ENCODE results near the gene MTG1. TPM values are rescaled to one million over a fixed set of nuclear protein-coding genes. Genes with fewer than 3 reads are reported as not detected.
"Not testable (repeated sequence)": the region's sequence is repeated elsewhere in the genome, so short reads cannot be mapped to it uniquely, and the experiment has no call there.

MTG1 gene
- total RNA-seq, 4 donors from 2014 or later: 26.5 to 139 (median 47.0) TPM

DNA sequence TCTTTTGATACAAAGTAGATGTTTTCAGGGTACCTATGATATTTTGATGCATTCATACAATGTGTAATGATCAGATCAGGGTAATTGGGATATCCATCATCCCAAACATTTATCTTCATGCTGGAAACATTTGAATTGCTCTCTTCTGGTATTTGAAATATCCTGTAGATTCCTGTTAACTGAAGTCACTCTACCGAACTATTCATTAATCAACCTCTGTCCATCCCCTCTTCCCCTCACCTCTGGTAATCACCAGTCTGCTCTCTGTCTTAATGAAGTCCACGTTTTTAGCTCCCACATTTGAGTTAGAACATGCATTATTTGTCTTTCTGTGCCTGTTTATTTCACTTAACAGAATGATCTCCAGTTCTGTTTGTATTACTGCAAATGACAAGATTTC is 11.3 kb downstream of the MTG1 start:
- Histone ChIP-seq H3K27ac (no peak overlapping the region), H3K36me3 (peaks cover 0 to 46% (median 4%) of the 10 kb centered on the region in 4 donors), H3K27me3 (no peaks in the 10 kb centered on the region), H3K4me1 (peaks cover 0 to 4% (median 0%) of the 10 kb centered on the region in 4 donors), H3K9me3 (no peaks in the 10 kb centered on the region), H3K4me3 (no peak overlapping the region)
- TF ChIP-seq POLR2AphosphoS5 (IDR thresholded peaks at IDR 0.05) (no peak), POLR2A (IDR thresholded peaks at IDR 0.05) (no peak), EP300 (IDR thresholded peaks at IDR 0.05; ENCODE audit: low read depth) (no peak)
- TF ChIP-seq, protein P1, sequence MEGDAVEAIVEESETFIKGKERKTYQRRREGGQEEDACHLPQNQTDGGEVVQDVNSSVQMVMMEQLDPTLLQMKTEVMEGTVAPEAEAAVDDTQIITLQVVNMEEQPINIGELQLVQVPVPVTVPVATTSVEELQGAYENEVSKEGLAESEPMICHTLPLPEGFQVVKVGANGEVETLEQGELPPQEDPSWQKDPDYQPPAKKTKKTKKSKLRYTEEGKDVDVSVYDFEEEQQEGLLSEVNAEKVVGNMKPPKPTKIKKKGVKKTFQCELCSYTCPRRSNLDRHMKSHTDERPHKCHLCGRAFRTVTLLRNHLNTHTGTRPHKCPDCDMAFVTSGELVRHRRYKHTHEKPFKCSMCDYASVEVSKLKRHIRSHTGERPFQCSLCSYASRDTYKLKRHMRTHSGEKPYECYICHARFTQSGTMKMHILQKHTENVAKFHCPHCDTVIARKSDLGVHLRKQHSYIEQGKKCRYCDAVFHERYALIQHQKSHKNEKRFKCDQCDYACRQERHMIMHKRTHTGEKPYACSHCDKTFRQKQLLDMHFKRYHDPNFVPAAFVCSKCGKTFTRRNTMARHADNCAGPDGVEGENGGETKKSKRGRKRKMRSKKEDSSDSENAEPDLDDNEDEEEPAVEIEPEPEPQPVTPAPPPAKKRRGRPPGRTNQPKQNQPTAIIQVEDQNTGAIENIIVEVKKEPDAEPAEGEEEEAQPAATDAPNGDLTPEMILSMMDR (IDR thresholded peaks at IDR 0.05): no peak
- in situ Hi-C loops (cut with MboI; ENCODE audit: low pct_ligation_motif_present in 1 of 4, low pct_unique_long_range_greater_than_20kb in 1 of 4, low sequenced_read_pairs in 3 of 4): no loop called here
- DNase-seq: no peak
- 58 to 78% methylated on average over 2 of the region's 2 CpGs for WGBS, 2 donors (ENCODE audit: low coverage in 1 of 2)
- intact Hi-C loops (cut with DNase I; ENCODE audit: low total_unique reads): no loop called here

DNA sequence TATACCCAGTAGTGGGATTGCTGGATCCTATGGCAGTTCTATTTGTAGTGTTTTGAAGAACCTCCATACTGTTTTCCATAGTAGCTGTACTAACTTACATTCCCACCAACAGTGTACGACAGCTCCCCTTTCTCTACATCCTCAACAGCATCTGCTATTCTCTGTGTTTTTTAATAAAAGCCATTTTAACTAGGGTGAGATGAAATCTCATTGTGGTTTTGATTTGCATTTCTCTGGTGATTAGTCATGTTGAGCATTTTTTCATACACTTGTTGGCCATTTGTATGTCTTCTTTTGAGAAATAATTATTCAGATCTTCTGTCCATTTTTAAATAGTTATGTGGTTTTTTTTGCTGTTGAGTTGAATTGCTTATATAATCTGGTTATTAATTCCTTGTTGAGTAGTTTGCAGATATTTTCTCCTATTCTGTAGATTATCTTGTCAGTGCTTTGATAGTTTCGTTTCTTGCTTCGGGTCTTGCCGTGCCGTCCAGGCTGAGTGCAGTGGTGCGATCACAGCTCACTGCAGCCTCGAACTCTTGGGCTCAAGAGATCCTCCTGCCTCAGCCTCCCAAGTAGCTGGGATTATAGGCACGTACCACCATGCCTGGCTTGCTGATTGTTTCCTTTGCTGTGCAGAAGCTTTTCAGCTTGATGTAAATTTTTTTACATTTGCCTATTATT is 12.0 kb downstream of the MTG1 start:
- H3K4me1 ChIP-seq: peaks cover 0 to 3% (median 0%) of the 10 kb centered on the region in 4 donors
- H3K27ac ChIP-seq: no peak overlapping the region
- H3K4me3 ChIP-seq: no peak overlapping the region
- no peak for DNase-seq
- TF ChIP-seq EP300 (IDR thresholded peaks at IDR 0.05; ENCODE audit: low read depth) (no peak), POLR2A (IDR thresholded peaks at IDR 0.05) (no peak), POLR2AphosphoS5 (IDR thresholded peaks at IDR 0.05) (no peak)
- TF ChIP-seq, protein P1 (IDR thresholded peaks at IDR 0.05): no peak
- in situ Hi-C loops (cut with MboI; ENCODE audit: low pct_ligation_motif_present in 1 of 4, low pct_unique_long_range_greater_than_20kb in 1 of 4, low sequenced_read_pairs in 3 of 4) (no loop called here), intact Hi-C loops (cut with DNase I; ENCODE audit: low total_unique reads) (no loop called here)
- peaks cover 0 to 49% (median 8%) of the 10 kb centered on the region in 4 donors for H3K36me3 ChIP-seq
- H3K27me3 ChIP-seq: no peaks in the 10 kb centered on the region
- H3K9me3 ChIP-seq: peaks cover 3% of the 10 kb centered on the region in 2 donors
- WGBS, 2 donors (ENCODE audit: low coverage in 1 of 2): 73 to 97% methylated on average over 3 to 8 of the region's 8 CpGs

DNA sequence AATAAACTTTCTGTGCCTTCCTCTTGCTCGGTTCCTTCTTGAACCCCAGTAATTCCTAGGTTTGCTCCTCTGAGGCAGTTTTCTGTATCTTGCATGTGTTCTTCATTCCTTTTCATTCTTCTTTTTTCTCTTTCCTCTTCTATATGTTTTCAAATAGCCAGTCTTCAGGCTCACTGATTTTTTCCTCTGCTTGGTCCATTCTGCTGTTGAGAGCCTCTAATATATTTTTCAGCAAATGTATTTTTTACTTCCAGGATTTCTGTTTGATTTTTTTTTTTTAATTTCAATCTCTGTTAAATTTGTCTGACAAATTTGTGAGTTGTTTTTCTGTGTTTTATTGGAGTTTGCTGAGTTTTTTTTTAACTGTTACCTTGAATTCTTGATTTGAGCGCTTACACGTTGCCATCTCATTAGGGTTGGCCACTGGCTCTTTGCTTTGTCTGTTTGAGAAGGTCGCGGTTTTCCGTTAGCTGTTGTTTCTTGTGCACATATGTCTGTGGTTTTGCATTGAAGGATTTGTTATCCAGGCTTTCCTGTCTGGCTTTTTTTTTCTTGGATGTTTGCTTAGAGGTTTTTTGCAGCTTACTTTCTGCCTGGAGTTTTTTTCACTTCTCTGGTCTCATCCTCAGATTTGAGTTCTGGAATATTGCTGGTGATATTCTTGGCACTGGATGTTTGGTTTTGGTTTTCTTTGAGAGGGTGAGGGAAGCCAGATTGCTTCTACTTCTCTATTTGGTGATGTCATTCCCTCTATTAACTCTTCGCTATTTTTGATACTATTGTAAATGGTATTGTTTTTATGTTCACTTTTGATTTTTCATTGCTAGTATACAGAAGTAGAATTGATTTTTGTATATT is 17.8 kb downstream of the MTG1 start:
- Histone ChIP-seq H3K9me3 (peaks cover 21 to 22% of the 10 kb centered on the region in 2 donors), H3K36me3 (peaks cover 0 to 58% (median 24%) of the 10 kb centered on the region in 4 donors), H3K27ac (no peak overlapping the region), H3K4me1 (no peaks in the 10 kb centered on the region), H3K4me3 (no peak overlapping the region), H3K27me3 (no peaks in the 10 kb centered on the region)
- DNase-seq: no peak
- in situ Hi-C loops (cut with MboI; ENCODE audit: low pct_ligation_motif_present in 1 of 4, low pct_unique_long_range_greater_than_20kb in 1 of 4, low sequenced_read_pairs in 3 of 4): no loop called here
- intact Hi-C loops (cut with DNase I; ENCODE audit: low total_unique reads): no loop called here
- TF ChIP-seq EP300 (IDR thresholded peaks at IDR 0.05; ENCODE audit: low read depth) (no peak), POLR2A (IDR thresholded peaks at IDR 0.05) (no peak), POLR2AphosphoS5 (IDR thresholded peaks at IDR 0.05) (no peak)
- TF ChIP-seq, protein P1 (IDR thresholded peaks at IDR 0.05): no peak
- WGBS, 2 donors (ENCODE audit: low coverage in 1 of 2): 99 to 100% methylated on average over 7 of the region's 7 CpGs

GRCh38 chr10:133412381-133412711 is 18.4 kb downstream of the MTG1 start:
- Histone ChIP-seq H3K9me3 (peaks cover 21 to 22% of the 10 kb centered on the region in 2 donors), H3K27ac (no peak overlapping the region), H3K27me3 (no peaks in the 10 kb centered on the region), H3K4me1 (no peaks in the 10 kb centered on the region), H3K4me3 (no peak overlapping the region), H3K36me3 (peaks cover 0 to 58% (median 24%) of the 10 kb centered on the region in 4 donors)
- DNase-seq: no peak
- in situ Hi-C loops (cut with MboI; ENCODE audit: low pct_ligation_motif_present in 1 of 4, low pct_unique_long_range_greater_than_20kb in 1 of 4, low sequenced_read_pairs in 3 of 4) (no loop called here), intact Hi-C loops (cut with DNase I; ENCODE audit: low total_unique reads) (no loop called here)
- TF ChIP-seq POLR2AphosphoS5 (IDR thresholded peaks at IDR 0.05) (no peak), EP300 (IDR thresholded peaks at IDR 0.05; ENCODE audit: low read depth) (no peak), POLR2A (IDR thresholded peaks at IDR 0.05) (no peak)
- TF ChIP-seq, protein P1 (IDR thresholded peaks at IDR 0.05): no peak

- H3K4me3 ChIP-seq; H3K4me1 ChIP-seq; H3K27ac ChIP-seq; intact Hi-C loops (cut with DNase I; ENCODE audit: low total_unique reads); DNase-seq; in situ Hi-C loops (cut with MboI; ENCODE audit: low pct_ligation_motif_present in 1 of 4, low pct_unique_long_range_greater_than_20kb in 1 of 4, low sequenced_read_pairs in 3 of 4); H3K27me3 ChIP-seq: not testable (repeated sequence)
- H3K36me3 ChIP-seq: peaks cover 0 to 46% (median 21%) of the 10 kb centered on the region in 4 donors
- peaks cover 21 to 22% of the 10 kb centered on the region in 2 donors for H3K9me3 ChIP-seq
- 95 to 100% methylated on average over 2 to 20 of the region's 23 CpGs for WGBS, 2 donors (ENCODE audit: low coverage in 1 of 2)
Measured at GRCh38 chr10:133414401-133414800, 20.4 kb downstream of the MTG1 start.
